ENCODE results near the gene LRRC4B.

The LRRC4B gene

DNA sequence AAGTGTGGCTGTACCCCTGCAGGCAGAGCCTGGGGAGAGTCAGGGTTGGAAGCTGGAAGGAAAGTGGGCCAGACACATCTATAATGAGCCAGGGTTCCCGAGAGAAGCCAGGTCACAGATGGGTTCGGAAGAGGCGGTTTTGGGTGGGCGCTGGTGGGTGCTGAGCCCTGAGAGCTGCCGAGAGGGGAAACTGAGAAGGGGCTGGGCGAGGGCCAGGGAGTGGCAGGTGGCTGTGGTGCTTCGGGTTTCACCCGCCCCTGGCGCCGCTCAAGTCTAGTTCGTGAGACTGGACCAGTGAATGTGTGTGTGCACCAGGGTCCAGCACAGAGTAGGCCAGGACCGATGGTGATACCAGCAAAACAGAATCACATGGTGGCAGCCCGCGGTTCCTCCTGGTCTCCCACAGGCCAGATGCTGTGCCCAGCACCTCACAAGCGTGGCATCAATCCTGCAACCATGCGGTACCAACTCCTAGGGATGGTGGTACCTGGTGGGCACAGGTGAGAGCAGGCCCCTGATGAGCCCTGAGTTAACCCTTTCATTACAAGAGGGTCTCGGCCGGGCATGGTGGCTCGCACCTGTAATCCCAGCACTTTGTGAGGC, 1.8 kb upstream of the LRRC4B start:
- no peak overlapping the region for H3K27ac ChIP-seq (ENCODE audit: low read depth, low read length)

GRCh38 chr19:50568728-50569698, 778 bp upstream of the LRRC4B start:
- no peak overlapping the region for H3K27ac ChIP-seq (ENCODE audit: low read depth, low read length)
- H3K9ac ChIP-seq (ENCODE audit: low read depth in 1 of 2, low read length in 2 of 2), result no peak overlapping the region
- no peaks in the 10 kb centered on the region for H3K4me1 ChIP-seq (ENCODE audit: control insufficient read depth in 1 of 2, insufficient read depth in 2 of 2, low read length in 2 of 2)
- no peak overlapping the region for H3K4me3 ChIP-seq (ENCODE audit: low read depth in 1 of 2, low read length in 2 of 2)
- H3K9me3 ChIP-seq (ENCODE audit: control insufficient read depth in 1 of 2, low read length in 2 of 2), result no peaks in the 10 kb centered on the region
- peaks cover 13 to 20% of the 10 kb centered on the region in 2 donors for H3K27me3 ChIP-seq (ENCODE audit: control insufficient read depth in 1 of 2, insufficient read depth in 2 of 2, low read length in 2 of 2)
- no peaks in the 10 kb centered on the region for H3K36me3 ChIP-seq (ENCODE audit: control insufficient read depth in 1 of 2, insufficient read depth in 2 of 2, low read length in 2 of 2)

More for the DNA sequence above, 1.8 kb upstream of the LRRC4B start:
- H3K4me3 ChIP-seq (ENCODE audit: low read depth in 1 of 2, low read length in 2 of 2), result no peak overlapping the region
- no peak overlapping the region for H3K9ac ChIP-seq (ENCODE audit: low read depth in 1 of 2, low read length in 2 of 2)
- no peaks in the 10 kb centered on the region for H3K9me3 ChIP-seq (ENCODE audit: control insufficient read depth in 1 of 2, low read length in 2 of 2)
- no peaks in the 10 kb centered on the region for H3K36me3 ChIP-seq (ENCODE audit: control insufficient read depth in 1 of 2, insufficient read depth in 2 of 2, low read length in 2 of 2)
- H3K4me1 ChIP-seq (ENCODE audit: control insufficient read depth in 1 of 2, insufficient read depth in 2 of 2, low read length in 2 of 2), result no peaks in the 10 kb centered on the region
- peaks cover 10% of the 10 kb centered on the region in 2 donors for H3K27me3 ChIP-seq (ENCODE audit: control insufficient read depth in 1 of 2, insufficient read depth in 2 of 2, low read length in 2 of 2)

GRCh38 chr19:50567052-50567841, 988 bp downstream of the LRRC4B start:
- Histone ChIP-seq H3K27me3 (ENCODE audit: control insufficient read depth in 1 of 2, insufficient read depth in 2 of 2, low read length in 2 of 2) (peaks cover 18 to 20% of the 10 kb centered on the region in 2 donors), H3K27ac (ENCODE audit: low read depth, low read length) (no peak overlapping the region), H3K36me3 (ENCODE audit: control insufficient read depth in 1 of 2, insufficient read depth in 2 of 2, low read length in 2 of 2) (no peaks in the 10 kb centered on the region), H3K4me1 (ENCODE audit: control insufficient read depth in 1 of 2, insufficient read depth in 2 of 2, low read length in 2 of 2) (no peaks in the 10 kb centered on the region), H3K4me3 (ENCODE audit: low read depth in 1 of 2, low read length in 2 of 2) (no peak overlapping the region), H3K9me3 (ENCODE audit: control insufficient read depth in 1 of 2, low read length in 2 of 2) (no peaks in the 10 kb centered on the region), H3K9ac (ENCODE audit: low read depth in 1 of 2, low read length in 2 of 2) (no peak overlapping the region)

DNA sequence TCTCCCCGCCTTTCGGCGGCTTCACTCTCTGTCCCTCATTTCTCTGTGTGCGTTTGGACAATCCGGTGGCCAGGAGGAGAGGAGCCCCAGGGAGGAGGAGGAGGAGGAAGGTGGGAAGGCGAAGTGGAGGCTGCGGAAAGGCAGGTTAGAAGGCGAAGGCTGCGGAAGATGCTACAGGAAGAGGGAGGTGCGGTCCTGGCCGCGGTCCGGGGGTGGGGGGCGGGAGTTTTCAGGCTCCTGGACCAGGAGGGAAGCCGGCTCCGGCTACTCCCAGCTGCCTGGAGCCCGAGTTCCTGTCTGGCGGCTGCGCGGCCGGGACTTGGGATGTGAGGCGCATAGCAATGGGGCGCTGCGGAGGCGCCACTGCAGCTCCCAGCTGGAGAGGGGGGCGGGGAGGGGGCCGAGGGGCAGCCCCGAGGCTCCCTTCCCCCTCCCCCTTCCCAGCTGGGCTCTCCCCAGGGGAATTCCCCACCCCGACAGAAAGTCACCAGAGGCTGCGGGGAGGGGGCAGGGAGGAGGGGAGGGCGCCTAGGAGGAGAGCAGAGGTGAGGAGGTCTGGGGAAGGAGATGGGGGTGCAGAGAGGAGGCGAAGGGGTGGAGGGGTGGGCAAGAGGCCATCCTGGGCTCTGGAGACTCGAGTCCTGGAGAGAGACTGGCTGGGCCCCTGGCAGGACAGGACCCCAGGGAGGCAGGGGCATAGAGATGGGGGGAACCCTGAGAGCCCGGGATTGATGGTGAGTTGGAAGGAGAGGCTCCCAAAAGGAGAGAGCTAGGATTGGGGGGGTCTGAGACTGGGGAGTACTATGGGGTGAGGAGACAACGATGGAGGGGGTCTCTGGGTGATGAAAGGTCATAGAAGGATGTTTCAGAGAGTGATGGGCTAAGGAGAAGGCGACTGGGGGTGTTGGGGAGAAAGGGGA, 2.0 kb downstream of the LRRC4B start:
- H3K9ac ChIP-seq (ENCODE audit: low read depth in 1 of 2, low read length in 2 of 2), result no peak overlapping the region
- no peak overlapping the region for H3K27ac ChIP-seq (ENCODE audit: low read depth, low read length)
- H3K27me3 ChIP-seq (ENCODE audit: control insufficient read depth in 1 of 2, insufficient read depth in 2 of 2, low read length in 2 of 2), result peaks cover 18% of the 10 kb centered on the region in 2 donors
- no peaks in the 10 kb centered on the region for H3K4me1 ChIP-seq (ENCODE audit: control insufficient read depth in 1 of 2, insufficient read depth in 2 of 2, low read length in 2 of 2)
- no peaks in the 10 kb centered on the region for H3K36me3 ChIP-seq (ENCODE audit: control insufficient read depth in 1 of 2, insufficient read depth in 2 of 2, low read length in 2 of 2)
- no peak overlapping the region for H3K4me3 ChIP-seq (ENCODE audit: low read depth in 1 of 2, low read length in 2 of 2)
- no peaks in the 10 kb centered on the region for H3K9me3 ChIP-seq (ENCODE audit: control insufficient read depth in 1 of 2, low read length in 2 of 2)

GRCh38 chr19:50564229-50565105, 3.8 kb downstream of the LRRC4B start:
- Histone ChIP-seq H3K9me3 (ENCODE audit: control insufficient read depth in 1 of 2, low read length in 2 of 2) (no peaks in the 10 kb centered on the region), H3K27me3 (ENCODE audit: control insufficient read depth in 1 of 2, insufficient read depth in 2 of 2, low read length in 2 of 2) (peaks cover 18% of the 10 kb centered on the region in 2 donors), H3K4me1 (ENCODE audit: control insufficient read depth in 1 of 2, insufficient read depth in 2 of 2, low read length in 2 of 2) (no peaks in the 10 kb centered on the region), H3K27ac (ENCODE audit: low read depth, low read length) (no peak overlapping the region), H3K36me3 (ENCODE audit: control insufficient read depth in 1 of 2, insufficient read depth in 2 of 2, low read length in 2 of 2) (no peaks in the 10 kb centered on the region), H3K4me3 (ENCODE audit: low read depth in 1 of 2, low read length in 2 of 2) (no peak overlapping the region), H3K9ac (ENCODE audit: low read depth in 1 of 2, low read length in 2 of 2) (no peak overlapping the region)

- H3K9me3 ChIP-seq (ENCODE audit: control insufficient read depth in 1 of 2, low read length in 2 of 2), result no peaks in the 10 kb centered on the region
- no peaks in the 10 kb centered on the region for H3K4me1 ChIP-seq (ENCODE audit: control insufficient read depth in 1 of 2, insufficient read depth in 2 of 2, low read length in 2 of 2)
- peaks cover 13 to 18% of the 10 kb centered on the region in 2 donors for H3K27me3 ChIP-seq (ENCODE audit: control insufficient read depth in 1 of 2, insufficient read depth in 2 of 2, low read length in 2 of 2)
- H3K9ac ChIP-seq (ENCODE audit: low read depth in 1 of 2, low read length in 2 of 2), result no peak overlapping the region
- H3K36me3 ChIP-seq (ENCODE audit: control insufficient read depth in 1 of 2, insufficient read depth in 2 of 2, low read length in 2 of 2), result no peaks in the 10 kb centered on the region
- no peak overlapping the region for H3K27ac ChIP-seq (ENCODE audit: low read depth, low read length)
- no peak overlapping the region for H3K4me3 ChIP-seq (ENCODE audit: low read depth in 1 of 2, low read length in 2 of 2)
Measured at GRCh38 chr19:50563597-50563996, 4.6 kb downstream of the LRRC4B start.

GRCh38 chr19:50562996-50563395, 5.2 kb downstream of the LRRC4B start:
- Histone ChIP-seq H3K4me1 (ENCODE audit: control insufficient read depth in 1 of 2, insufficient read depth in 2 of 2, low read length in 2 of 2) (no peaks in the 10 kb centered on the region), H3K9ac (ENCODE audit: low read depth in 1 of 2, low read length in 2 of 2) (no peak overlapping the region), H3K27me3 (ENCODE audit: control insufficient read depth in 1 of 2, insufficient read depth in 2 of 2, low read length in 2 of 2) (peaks cover 13 to 18% of the 10 kb centered on the region in 2 donors), H3K27ac (ENCODE audit: low read depth, low read length) (no peak overlapping the region), H3K36me3 (ENCODE audit: control insufficient read depth in 1 of 2, insufficient read depth in 2 of 2, low read length in 2 of 2) (no peaks in the 10 kb centered on the region), H3K9me3 (ENCODE audit: control insufficient read depth in 1 of 2, low read length in 2 of 2) (no peaks in the 10 kb centered on the region), H3K4me3 (ENCODE audit: low read depth in 1 of 2, low read length in 2 of 2) (no peak overlapping the region)

- Histone ChIP-seq H3K9ac (ENCODE audit: low read depth in 1 of 2, low read length in 2 of 2) (no peak overlapping the region), H3K4me1 (ENCODE audit: control insufficient read depth in 1 of 2, insufficient read depth in 2 of 2, low read length in 2 of 2) (no peaks in the 10 kb centered on the region), H3K36me3 (ENCODE audit: control insufficient read depth in 1 of 2, insufficient read depth in 2 of 2, low read length in 2 of 2) (no peaks in the 10 kb centered on the region), H3K27me3 (ENCODE audit: control insufficient read depth in 1 of 2, insufficient read depth in 2 of 2, low read length in 2 of 2) (peaks cover 14 to 19% of the 10 kb centered on the region in 2 donors), H3K9me3 (ENCODE audit: control insufficient read depth in 1 of 2, low read length in 2 of 2) (no peaks in the 10 kb centered on the region), H3K27ac (ENCODE audit: low read depth, low read length) (no peak overlapping the region), H3K4me3 (ENCODE audit: low read depth in 1 of 2, low read length in 2 of 2) (no peak overlapping the region)
Measured at GRCh38 chr19:50562329-50562728, 5.9 kb downstream of the LRRC4B start.

GRCh38 chr19:50559636-50560035, 8.6 kb downstream of the LRRC4B start:
- no peak overlapping the region for H3K27ac ChIP-seq (ENCODE audit: low read depth, low read length)
- no peak overlapping the region for H3K4me3 ChIP-seq (ENCODE audit: low read depth in 1 of 2, low read length in 2 of 2)
- peaks cover 0 to 6% of the 10 kb centered on the region in 2 donors for H3K4me1 ChIP-seq (ENCODE audit: control insufficient read depth in 1 of 2, insufficient read depth in 2 of 2, low read length in 2 of 2)
- H3K9me3 ChIP-seq (ENCODE audit: control insufficient read depth in 1 of 2, low read length in 2 of 2), result no peaks in the 10 kb centered on the region
- H3K9ac ChIP-seq (ENCODE audit: low read depth in 1 of 2, low read length in 2 of 2), result no peak overlapping the region
- H3K36me3 ChIP-seq (ENCODE audit: control insufficient read depth in 1 of 2, insufficient read depth in 2 of 2, low read length in 2 of 2), result no peaks in the 10 kb centered on the region
- H3K27me3 ChIP-seq (ENCODE audit: control insufficient read depth in 1 of 2, insufficient read depth in 2 of 2, low read length in 2 of 2), result peaks cover 22% of the 10 kb centered on the region in 2 donors
